ENCODE data around the gene ZMPSTE24. TPM values are rescaled to one million over a fixed set of nuclear protein-coding genes. Genes with fewer than 3 reads are reported as not detected.

ZMPSTE24 gene
- total RNA-seq, 1 donor from 2014 or later: 35.6 TPM

- Mint-ChIP-seq H3K4me1 (no peaks in the 10 kb centered on the region), H3K27me3 (ENCODE audit: low read depth) (no peaks in the 10 kb centered on the region), H3K36me3 (ENCODE audit: low read depth) (peaks cover 14% of the 10 kb centered on the region), H3K27ac (ENCODE audit: unreplicated experiment) (no peak overlapping the region), H3K9me3 (no peaks in the 10 kb centered on the region), H3K4me3 (no peak overlapping the region)
- no peak for DNase-seq (ENCODE audit: low read depth, low spot score)
- TF ChIP-seq CTCF (conservative IDR thresholded peaks at IDR 0.05): no peak
These were observed 9.7 kb downstream of the ZMPSTE24 start for GRCh38 chr1:40267767-40268187.

- H3K36me3 Mint-ChIP-seq (ENCODE audit: low read depth): peaks cover 15% of the 10 kb centered on the region
- DNase-seq (ENCODE audit: low read depth, low spot score): no peak
- H3K4me1 Mint-ChIP-seq: no peaks in the 10 kb centered on the region
- H3K4me3 Mint-ChIP-seq: no peak overlapping the region
- H3K27ac Mint-ChIP-seq (ENCODE audit: unreplicated experiment): no peak overlapping the region
- no peaks in the 10 kb centered on the region for H3K9me3 Mint-ChIP-seq
- TF ChIP-seq CTCF (conservative IDR thresholded peaks at IDR 0.05): no peak
- H3K27me3 Mint-ChIP-seq (ENCODE audit: low read depth): no peaks in the 10 kb centered on the region
These were observed 10.2 kb downstream of the ZMPSTE24 start for GRCh38 chr1:40268211-40268610.

GRCh38 chr1:40270152-40270834, 12.3 kb downstream of the ZMPSTE24 start:
- peaks cover 22% of the 10 kb centered on the region for H3K36me3 Mint-ChIP-seq (ENCODE audit: low read depth)
- H3K4me1 Mint-ChIP-seq: no peaks in the 10 kb centered on the region
- no peaks in the 10 kb centered on the region for H3K9me3 Mint-ChIP-seq
- TF ChIP-seq CTCF (conservative IDR thresholded peaks at IDR 0.05): no peak
- H3K27me3 Mint-ChIP-seq (ENCODE audit: low read depth): no peaks in the 10 kb centered on the region
- no peak for DNase-seq (ENCODE audit: low read depth, low spot score)
- no peak overlapping the region for H3K27ac Mint-ChIP-seq (ENCODE audit: unreplicated experiment)
- no peak overlapping the region for H3K4me3 Mint-ChIP-seq

- Mint-ChIP-seq H3K9me3 (no peaks in the 10 kb centered on the region), H3K27me3 (ENCODE audit: low read depth) (no peaks in the 10 kb centered on the region), H3K4me3 (no peak overlapping the region), H3K36me3 (ENCODE audit: low read depth) (peaks cover 22% of the 10 kb centered on the region), H3K4me1 (no peaks in the 10 kb centered on the region), H3K27ac (ENCODE audit: unreplicated experiment) (peak overlapping the region; percentile 75)
- no peak for TF ChIP-seq CTCF (conservative IDR thresholded peaks at IDR 0.05)
- no peak for DNase-seq (ENCODE audit: low read depth, low spot score)
These were observed 14.7 kb downstream of the ZMPSTE24 start for GRCh38 chr1:40272653-40273213.

GRCh38 chr1:40273547-40274166, 15.6 kb downstream of the ZMPSTE24 start:
- H3K4me3 Mint-ChIP-seq: no peak overlapping the region

More at GRCh38 chr1:40273547-40274166, 15.6 kb downstream of the ZMPSTE24 start:
- no peak overlapping the region for H3K27ac Mint-ChIP-seq (ENCODE audit: unreplicated experiment)
- no peak for TF ChIP-seq CTCF (conservative IDR thresholded peaks at IDR 0.05)
- DNase-seq (ENCODE audit: low read depth, low spot score): no peak
- no peaks in the 10 kb centered on the region for H3K27me3 Mint-ChIP-seq (ENCODE audit: low read depth)
- no peaks in the 10 kb centered on the region for H3K9me3 Mint-ChIP-seq
- no peaks in the 10 kb centered on the region for H3K4me1 Mint-ChIP-seq
- H3K36me3 Mint-ChIP-seq (ENCODE audit: low read depth): peaks cover 20% of the 10 kb centered on the region

Measured in neural crest cell (in vitro differentiated cells).